ENCODE results near the gene SHOC1. TPM values are rescaled to one million over a fixed set of nuclear protein-coding genes. Genes with fewer than 3 reads are reported as not detected.

The SHOC1 gene
- polyA plus RNA-seq (2012; rRNA removed), result not detected in 2 replicates
- polyA plus RNA-seq (2012; cell fraction: cytosol; rRNA removed), result 0.03 TPM in 1 of 2 replicates, not detected in the other
- 0.01 and 0.04 TPM in 2 replicates for polyA plus RNA-seq (2012; cell fraction: nucleus; rRNA removed)

- Histone ChIP-seq H3K79me2 (ENCODE audit: insufficient read depth) (no peaks in the 10 kb centered on the region), H4K20me1 (ENCODE audit: insufficient read depth) (no peaks in the 10 kb centered on the region), H2AFZ (ENCODE audit: low read depth) (no peak within 1 kb of the TSS), H3K36me3 (replicated peaks in 1 of 2; ENCODE audit: control insufficient read depth in 1 of 2, insufficient read depth in 2 of 2, low read length in 1 of 2) (no peaks in the 10 kb centered on the region), H3K4me1 (ENCODE audit: control insufficient read depth in 1 of 2, insufficient read depth in 2 of 2, low read depth in 1 of 2, low read length in 1 of 2) (peaks cover 0 to 2% of the 10 kb centered on the region in 2 experiments; a peak in 2 of 4 replicates), H3K9ac (no peak within 1 kb of the TSS), H3K9me3 (no peaks in the 10 kb centered on the region), H3K4me3 (ENCODE audit: low read depth in 2 of 2, low read length in 1 of 2) (no peak within 1 kb of the TSS), H3K9me2 (no peaks in the 10 kb centered on the region), H3K4me2 (no peak within 1 kb of the TSS), H3K27me3 (ENCODE audit: insufficient read depth) (no peaks in the 10 kb centered on the region), H3F3A (replicated peaks; ENCODE audit: insufficient read depth) (no peaks in the 10 kb centered on the region), H3K27ac (ENCODE audit: low read depth in 2 of 2, low read length in 1 of 2) (no peak within 1 kb of the TSS)
- ChIA-PET POLR2A (no interaction called here), CTCF (no interaction called here)
- no peak for TF ChIP-seq CHD2 (IDR thresholded peaks at IDR 0.05; ENCODE audit: low read length, partially characterized antibody)
- no peak for TF ChIP-seq TAF1 (IDR thresholded peaks at IDR 0.05; ENCODE audit: borderline replicate concordance, low read depth, low read length)
- no peak for TF ChIP-seq GATA2 (CRISPR knock-in tag; IDR thresholded peaks at IDR 0.05)
- no peak for TF ChIP-seq CTCF (IDR thresholded peaks at IDR 0.05)
- TF ChIP-seq YY1 (IDR thresholded peaks at IDR 0.05; ENCODE audit: low read depth), result no peak
- no peak for TF ChIP-seq SIN3A (IDR thresholded peaks at IDR 0.05; ENCODE audit: borderline replicate concordance, low read depth, low read length)
- no peak for TF ChIP-seq POLR2AphosphoS5 (IDR thresholded peaks at IDR 0.05; ENCODE audit: low read depth, low read length)
- TF ChIP-seq PBX3 (IDR thresholded peaks at IDR 0.05), result no peak
- no peak for TF ChIP-seq JUND (IDR thresholded peaks at IDR 0.05)
- no peak for TF ChIP-seq FOXM1 (IDR thresholded peaks at IDR 0.05; ENCODE audit: low read depth)
- no peak for TF ChIP-seq GABPA (IDR thresholded peaks at IDR 0.05; ENCODE audit: low read depth)
- no peak for TF ChIP-seq TCF12 (IDR thresholded peaks at IDR 0.05)
- no peak for TF ChIP-seq NRF1 (IDR thresholded peaks at IDR 0.05; ENCODE audit: low read depth, low read length)
- TF ChIP-seq RAD21 (IDR thresholded peaks at IDR 0.05; ENCODE audit: low read length), result no peak
- no peak for TF ChIP-seq MEF2A (IDR thresholded peaks at IDR 0.05; ENCODE audit: borderline replicate concordance, low read depth)
- no peak for TF ChIP-seq USF1 (IDR thresholded peaks at IDR 0.05; ENCODE audit: borderline replicate concordance, low read depth)
- no peak for TF ChIP-seq MAX (IDR thresholded peaks at IDR 0.05; ENCODE audit: low read depth)
- no peak for TF ChIP-seq EZH2phosphoT487 (IDR thresholded peaks at IDR 0.05; ENCODE audit: borderline replicate concordance, low read depth)
- no peak for DNase-seq
- WGBS (ENCODE audit: low lambda C conversion rate), result 91% methylated on average over 29 of the region's 29 CpGs
Observed at GRCh38 chr9:111794835-111795556, at the start of gene SHOC1. Gene SHOC1, minus strand, starts transcription at chr9:111794937. Its CDS starts 3,519 bp downstream, at chr9:111791418.
